Adrenal gland (tissue), 12 donors: ENCODE results near the gene PPM1L. TPM values are rescaled to one million over a fixed set of nuclear protein-coding genes. Genes with fewer than 3 reads are reported as not detected.

Experiments
- DNase-seq, 7 donors: peaks; one replicate each; pipeline ENCODE4 v3.0.0-alpha.2; 2019 to 2020
- H3K27ac ChIP-seq, 5 donors: fragments of 200-600 bp; sonication (generic) in 4 of 5; 1 replicate in 3 of 5; 2 replicates in 2 of 5; pipeline versions ENCODE4 v1.5.1 to v1.8.0; 2016 to 2020; ENCODE audit warnings: mild to moderate bottlenecking in 1 of 5
- H3K27me3 ChIP-seq: fragments of 200-600 bp; 2 replicates; pipeline ENCODE4 v1.8.0; 2021
- H3K36me3 ChIP-seq, 2 donors: fragments of 200-600 bp; replicated peaks in 1 of 2; 1 replicate in 1 of 2; 2 replicates in 1 of 2; pipeline versions ENCODE4 v1.5.1 to v1.8.0; 2018 to 2022
- H3K4me1 ChIP-seq, 2 donors: fragments of 200-600 bp; replicated peaks in 1 of 2; 1 replicate in 1 of 2; 2 replicates in 1 of 2; pipeline versions ENCODE4 v1.5.1 to v1.8.0; 2018 to 2021
- H3K4me3 ChIP-seq, 4 donors: fragments of 200-600 bp; sonication (generic) in 3 of 4; one replicate each; pipeline ENCODE4 v1.5.1; 2016 to 2018
- H3K9me3 ChIP-seq, 3 donors: fragments of 200-600 bp; sonication (generic) in 1 of 3; replicated peaks in 1 of 3; 1 replicate in 2 of 3; 2 replicates in 1 of 3; pipeline versions ENCODE4 v1.5.1 to v1.8.0; 2016 to 2021
- CTCF ChIP-seq, 6 experiments: fragments of 450-650 bp in 4 of 6; fragments of 200-600 bp in 2 of 6; sonication (generic) in 1 of 6; IDR thresholded peaks; 1 replicate in 5 of 6; 2 replicates in 1 of 6; pipeline versions ENCODE4 v1.5.1 to v1.8.0; 2016 to 2021; ENCODE audit warnings: antibody characterized with exemption in 6 of 6, mild to moderate bottlenecking in 2 of 6, moderate library complexity in 1 of 6
- POLR2A ChIP-seq, 2 donors: fragments of 450-650 bp; IDR thresholded peaks; one replicate each; pipeline ENCODE4 v1.6.1; 2017; ENCODE audit warnings: antibody characterized with exemption in 2 of 2, mild to moderate bottlenecking in 2 of 2, moderate library complexity in 1 of 2
- WGBS, 4 donors: extraction: QIAGEN DNeasy Blood & Tissue Kit in 2 of 4; methylation state at CpG; one replicate each; pipeline versions ENCODE4 v1.1.5 to v1.1.7; 2013 to 2017; 5-methylcytosine and 5-hydroxymethylcytosine counted together
- intact Hi-C, 2 donors: fragments of 100-400 bp; cut with DNase I; formaldehyde crosslinking; loops; one replicate each; pipeline versions ENCODE4 v1.14.1 to v1.15.0; 2022 to 2023
- polyA plus RNA-seq, 3 donors: library from polyadenylated mRNA; stranded (reverse); fragments of 200-250 nt in 2 of 3; fragments of 350-450 nt in 1 of 3; fragmentation: Illumina TruSeq in 1 of 3; extraction: RNeasy Lipid Tissue Mini Kit (QIAGEN cat#74804) in 1 of 3; gene quantifications; one replicate each; pipeline ENCODE4 v1.2.3, GENCODE V29; 2013 to 2014
- total RNA-seq, 9 donors: library from RNA; depleted of rRNA in 4 of 9; stranded (reverse); fragments of >200 nt in 4 of 9; fragments of 120-200 nt in 1 of 9; fragmentation: NEBNext Ultra II Directional in 1 of 9; extraction: Animal tissue kit (Norgen Biotek cat#: 25700) in 1 of 9; gene quantifications; one replicate each; pipeline versions ENCODE4 v1.1.0 to v1.2.4, GENCODE V29; 2013 to 2023
- donor health status: healthy with polysubstance abuse.
- donor health status: Bipolar disorder and iron deficiency.
- donor health status: DM: yes; HTN: yes; CAD: no.
- donor health status: DM: no; HTN: no; CAD: no.
- donor health status: DM: no; HTN: no; CAD: no.
- donor health status: DM: yes; HTN: yes; CAD: no.

PPM1L gene
- total and polyA plus RNA-seq, 12 donors = 2.4 to 53.6 (median 35.0) TPM

- peak overlapping the region in 3 of 5 donors; percentile 9 to 36 (median 33) for H3K27ac ChIP-seq
- H3K27me3 ChIP-seq = no peaks in the 10 kb centered on the region
- WGBS, 4 donors = 62 to 69% (median 66%) methylated on average over 3 of the region's 3 CpGs
- peaks cover 29 to 40% of the 10 kb centered on the region in 2 donors for H3K4me1 ChIP-seq
- no peaks in the 10 kb centered on the region for H3K9me3 ChIP-seq
- no peak overlapping the region for H3K4me3 ChIP-seq
- H3K36me3 ChIP-seq = no peaks in the 10 kb centered on the region
- intact Hi-C loops = no loop called here
- TF ChIP-seq POLR2A (IDR thresholded peaks at IDR 0.05) (no peak), CTCF (IDR thresholded peaks at IDR 0.05) (no peak)
- peak in 5 of 7 donors; percentile 24 to 74 (median 63) for DNase-seq
These were observed 52.8 kb downstream of the PPM1L start for GRCh38 chr3:160808838-160809237.

- TF ChIP-seq POLR2A (IDR thresholded peaks at IDR 0.05) = no peak
- TF ChIP-seq CTCF (IDR thresholded peaks at IDR 0.05) = no peak
- Histone ChIP-seq H3K9me3 (no peaks in the 10 kb centered on the region), H3K4me3 (no peak overlapping the region), H3K4me1 (peaks cover 29 to 40% of the 10 kb centered on the region in 2 donors), H3K27me3 (no peaks in the 10 kb centered on the region), H3K27ac (peak overlapping the region in 2 of 5 donors; percentile 14 to 36), H3K36me3 (no peaks in the 10 kb centered on the region)
- intact Hi-C loops = no loop called here
- DNase-seq = no peak
- WGBS, 4 donors = 33 to 57% (median 51%) methylated on average over 2 of the region's 2 CpGs
These were observed 53.4 kb downstream of the PPM1L start for GRCh38 chr3:160809453-160809852.

- 66 to 78% (median 74%) methylated on average over 4 of the region's 4 CpGs for WGBS, 4 donors
- peaks cover 23 to 30% of the 10 kb centered on the region in 2 donors for H3K4me1 ChIP-seq
- intact Hi-C loops = no loop called here
These were observed 54.6 kb downstream of the PPM1L start for GRCh38 chr3:160810362-160811236.

GRCh38 chr3:160811237-160811548, 55.2 kb downstream of the PPM1L start:
- H3K4me1 ChIP-seq = peaks cover 23 to 30% of the 10 kb centered on the region in 2 donors
- no peak overlapping the region for H3K27ac ChIP-seq
- no peak for DNase-seq

More at GRCh38 chr3:160810362-160811236, 54.6 kb downstream of the PPM1L start:
- H3K4me3 ChIP-seq = no peak overlapping the region
- H3K27ac ChIP-seq = peak overlapping the region in 3 of 5 donors; percentile 14 to 31 (median 20)
- H3K36me3 ChIP-seq = no peaks in the 10 kb centered on the region
- no peak for TF ChIP-seq CTCF (IDR thresholded peaks at IDR 0.05)
- TF ChIP-seq POLR2A (IDR thresholded peaks at IDR 0.05) = no peak
- no peaks in the 10 kb centered on the region for H3K9me3 ChIP-seq
- no peaks in the 10 kb centered on the region for H3K27me3 ChIP-seq
- DNase-seq = peak in 4 of 7 donors; percentile 19 to 41 (median 37)

More at GRCh38 chr3:160811237-160811548, 55.2 kb downstream of the PPM1L start:
- Histone ChIP-seq H3K4me3 (no peak overlapping the region), H3K36me3 (no peaks in the 10 kb centered on the region), H3K27me3 (no peaks in the 10 kb centered on the region), H3K9me3 (no peaks in the 10 kb centered on the region)
- 58 to 75% (median 68%) methylated on average over 1 of the region's 1 CpG for WGBS, 4 donors
- TF ChIP-seq CTCF (IDR thresholded peaks at IDR 0.05) = no peak
- TF ChIP-seq POLR2A (IDR thresholded peaks at IDR 0.05) = no peak
- intact Hi-C loops = no loop called here
